NCI-H82 treated with DMSO at 0.1 percent for 48 hours (cell line): ENCODE data around the gene BLVRA.

Experiments used
- DNase-seq: peaks from one replicate; lab custom pipeline; 2025; ENCODE audit not compliant: unreplicated experiment; lab: John Stamatoyannopoulos, UW

The BLVRA gene

GRCh38 chr7:43749383-43749940 lies 9.0 kb upstream of the BLVRA start:
- DNase-seq: no peak

- peak; percentile 98 for DNase-seq
Measured at GRCh38 chr7:43750016-43750887, 8.2 kb upstream of the BLVRA start.

- no peak for DNase-seq
Measured at GRCh38 chr7:43752411-43752810, 6.1 kb upstream of the BLVRA start.

- DNase-seq: no peak
Measured at GRCh38 chr7:43753271-43753810, 5.1 kb upstream of the BLVRA start.

GRCh38 chr7:43753843-43754242 lies 4.6 kb upstream of the BLVRA start:
- DNase-seq: no peak

GRCh38 chr7:43754596-43754995 lies 3.9 kb upstream of the BLVRA start:
- no peak for DNase-seq

- peak; percentile 39 for DNase-seq
Measured at GRCh38 chr7:43756368-43757072, 2.0 kb upstream of the BLVRA start.

- no peak for DNase-seq
Measured at GRCh38 chr7:43757073-43757720, 1.3 kb upstream of the BLVRA start.

GRCh38 chr7:43758822-43759683 lies 573 bp downstream of the BLVRA start:
- no peak for DNase-seq

- DNase-seq: no peak
Measured at GRCh38 chr7:43760861-43761260, 2.4 kb downstream of the BLVRA start.

- DNase-seq: no peak
Measured at GRCh38 chr7:43761382-43761781, 2.9 kb downstream of the BLVRA start.

GRCh38 chr7:43761938-43762692 lies 3.6 kb downstream of the BLVRA start:
- no peak for DNase-seq

GRCh38 chr7:43763183-43763582 lies 4.7 kb downstream of the BLVRA start:
- no peak for DNase-seq

- DNase-seq: no peak
Measured at GRCh38 chr7:43764039-43764761, 5.7 kb downstream of the BLVRA start.

- no peak for DNase-seq
Measured at GRCh38 chr7:43764807-43765491, 6.5 kb downstream of the BLVRA start.

- no peak for DNase-seq
Measured at GRCh38 chr7:43766564-43766963, 8.1 kb downstream of the BLVRA start.

- no peak for DNase-seq
Measured at GRCh38 chr7:43767311-43767710, 8.8 kb downstream of the BLVRA start.

- no peak for DNase-seq
Measured at GRCh38 chr7:43768201-43768886, 9.9 kb downstream of the BLVRA start.
